ENCODE measurements around the gene NDUFS5. TPM values are rescaled to one million over a fixed set of nuclear protein-coding genes. Genes with fewer than 3 reads are reported as not detected.
"Not testable (repeated sequence)": the region's sequence is repeated elsewhere in the genome, so short reads cannot be mapped to it uniquely, and the experiment has no call there.

Gene NDUFS5
- total and polyA plus RNA-seq, 5 donors from 2014 or later, result 101 to 867 (median 625) TPM

DNA sequence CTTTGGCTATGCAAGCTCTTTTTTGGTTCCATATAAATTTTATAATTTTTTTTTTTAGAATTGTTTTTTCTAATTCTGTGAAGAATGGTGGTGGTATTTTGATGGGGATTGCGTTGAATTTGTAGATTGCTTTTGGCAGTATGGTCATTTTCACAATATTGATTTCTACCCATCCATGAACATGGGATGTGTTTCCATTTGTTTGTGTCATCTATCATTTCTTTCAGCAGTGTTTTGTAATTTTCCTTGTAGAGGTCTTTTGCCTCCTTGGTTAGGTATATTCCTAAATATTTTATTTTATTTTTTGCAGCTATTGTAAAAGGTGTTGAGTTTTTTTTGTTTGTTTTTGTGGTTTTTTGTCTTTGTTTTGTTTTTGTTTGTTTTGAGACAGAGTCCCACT is 5.7 kb upstream of the NDUFS5 start:
- H3K4me1 ChIP-seq (ENCODE audit: control insufficient read depth, insufficient read depth, low read length, poor library complexity, severe bottlenecking); H3K4me3 Mint-ChIP-seq; H3K27ac Mint-ChIP-seq; H3K9me3 ChIP-seq (ENCODE audit: control insufficient read depth in 2 of 2, low read length in 2 of 2); H3K27me3 ChIP-seq (ENCODE audit: control insufficient read depth, insufficient read depth, low read length); H3K27ac ChIP-seq (ENCODE audit: insufficient read depth, low read length, poor library complexity, severe bottlenecking); ATAC-seq (ENCODE audit: low read depth in 2 of 2); H3K4me1 Mint-ChIP-seq; H3K27me3 Mint-ChIP-seq; H3K9me3 Mint-ChIP-seq; DNase-seq; H3K36me3 Mint-ChIP-seq; H3K4me3 ChIP-seq (ENCODE audit: low read depth, low read length); H3K36me3 ChIP-seq (ENCODE audit: control insufficient read depth, insufficient read depth, low read length): not testable (repeated sequence)

DNA sequence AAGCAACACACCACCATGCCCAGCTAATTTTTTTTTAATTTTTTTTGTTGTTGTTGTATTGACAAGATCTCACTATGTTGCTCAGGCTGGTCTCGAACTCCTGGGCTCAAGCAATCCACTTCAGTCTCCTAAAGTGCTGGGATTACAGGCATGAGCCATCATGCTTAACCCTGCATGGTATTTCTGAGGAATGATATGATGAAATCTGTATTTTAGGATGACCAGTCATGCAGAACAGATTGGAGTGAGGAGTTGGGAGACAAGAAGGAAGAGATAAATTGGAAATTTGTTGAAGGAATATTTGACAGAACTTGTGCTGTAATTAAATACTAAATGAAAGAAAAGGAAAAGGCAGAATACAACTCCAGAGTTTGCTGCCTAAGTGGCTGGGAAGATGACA is 4.7 kb upstream of the NDUFS5 start:
- peaks cover 6 to 15% (median 9%) of the 10 kb centered on the region in 4 donors for H3K4me1 Mint-ChIP-seq
- ATAC-seq (ENCODE audit: low read depth in 2 of 2) (no peak), DNase-seq (no peak)
- peaks cover 6% of the 10 kb centered on the region for H3K27me3 Mint-ChIP-seq
- H3K27ac Mint-ChIP-seq, result no peak overlapping the region
- no peak overlapping the region for H3K4me3 Mint-ChIP-seq
- H3K36me3 ChIP-seq (ENCODE audit: control insufficient read depth, insufficient read depth, low read length), result no peaks in the 10 kb centered on the region
- no peaks in the 10 kb centered on the region for H3K36me3 Mint-ChIP-seq
- H3K27ac ChIP-seq (ENCODE audit: insufficient read depth, low read length, poor library complexity, severe bottlenecking), result no peak overlapping the region
- H3K4me3 ChIP-seq (ENCODE audit: low read depth, low read length), result no peak overlapping the region
- H3K4me1 ChIP-seq (ENCODE audit: control insufficient read depth, insufficient read depth, low read length, poor library complexity, severe bottlenecking), result peaks cover 6% of the 10 kb centered on the region
- H3K27me3 ChIP-seq (ENCODE audit: control insufficient read depth, insufficient read depth, low read length), result no peaks in the 10 kb centered on the region
- H3K9me3 Mint-ChIP-seq, result peaks cover 0 to 1% (median 0%) of the 10 kb centered on the region in 7 donors
- H3K9me3 ChIP-seq (ENCODE audit: control insufficient read depth in 2 of 2, low read length in 2 of 2), result no peaks in the 10 kb centered on the region

DNA sequence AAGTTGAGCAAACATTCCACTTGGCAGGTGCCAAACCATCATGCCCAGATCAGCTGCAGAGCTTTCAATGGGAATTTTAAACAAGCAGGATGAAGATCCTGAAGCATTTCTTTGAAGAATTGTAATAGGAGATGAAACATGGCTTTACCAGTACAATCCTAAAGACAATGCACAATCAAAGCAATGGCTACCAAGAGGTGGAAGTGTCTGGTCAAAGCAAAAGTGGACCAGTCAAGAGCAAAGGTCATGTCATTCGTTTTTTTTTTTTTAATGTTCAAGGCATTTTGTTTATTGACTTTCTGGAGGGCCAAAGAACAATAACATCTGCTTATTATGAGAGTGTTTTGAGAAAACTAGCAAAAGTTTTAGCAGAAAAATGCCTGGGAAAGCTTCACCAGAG is 3.0 kb upstream of the NDUFS5 start:
- no peak overlapping the region for H3K4me3 ChIP-seq (ENCODE audit: low read depth, low read length)
- peaks cover 17% of the 10 kb centered on the region for H3K4me1 ChIP-seq (ENCODE audit: control insufficient read depth, insufficient read depth, low read length, poor library complexity, severe bottlenecking)
- peaks cover 10% of the 10 kb centered on the region for H3K27me3 Mint-ChIP-seq
- H3K27me3 ChIP-seq (ENCODE audit: control insufficient read depth, insufficient read depth, low read length), result no peaks in the 10 kb centered on the region
- DNase-seq (no peak), ATAC-seq (ENCODE audit: low read depth in 2 of 2) (no peak)
- H3K9me3 Mint-ChIP-seq, result peaks cover 0 to 4% (median 0%) of the 10 kb centered on the region in 7 donors
- H3K4me3 Mint-ChIP-seq, result no peak overlapping the region
- no peaks in the 10 kb centered on the region for H3K36me3 ChIP-seq (ENCODE audit: control insufficient read depth, insufficient read depth, low read length)
- H3K36me3 Mint-ChIP-seq, result no peaks in the 10 kb centered on the region
- peak overlapping the region in 1 of 3 donors; percentile 48 for H3K27ac Mint-ChIP-seq
- H3K27ac ChIP-seq (ENCODE audit: insufficient read depth, low read length, poor library complexity, severe bottlenecking), result no peak overlapping the region
- no peaks in the 10 kb centered on the region for H3K9me3 ChIP-seq (ENCODE audit: control insufficient read depth in 2 of 2, low read length in 2 of 2)
- H3K4me1 Mint-ChIP-seq, result peaks cover 7 to 26% (median 15%) of the 10 kb centered on the region in 4 donors

- peak overlapping the region; percentile 99 for H3K4me3 ChIP-seq (ENCODE audit: low read depth, low read length)
- ATAC-seq (ENCODE audit: low read depth in 2 of 2) (no peak), DNase-seq (peak in 1 of 3 donors; percentile 47)
- peaks cover 0 to 4% (median 0%) of the 10 kb centered on the region in 7 donors for H3K9me3 Mint-ChIP-seq
- H3K9me3 ChIP-seq (ENCODE audit: control insufficient read depth in 2 of 2, low read length in 2 of 2), result no peaks in the 10 kb centered on the region
- H3K27ac ChIP-seq (ENCODE audit: insufficient read depth, low read length, poor library complexity, severe bottlenecking), result peak overlapping the region; percentile 88
- peaks cover 10% of the 10 kb centered on the region for H3K27me3 Mint-ChIP-seq
- peaks cover 26% of the 10 kb centered on the region for H3K36me3 ChIP-seq (ENCODE audit: control insufficient read depth, insufficient read depth, low read length)
- H3K27me3 ChIP-seq (ENCODE audit: control insufficient read depth, insufficient read depth, low read length), result no peaks in the 10 kb centered on the region
- H3K36me3 Mint-ChIP-seq, result peaks cover 11% of the 10 kb centered on the region
- H3K4me1 Mint-ChIP-seq, result peaks cover 17 to 49% (median 32%) of the 10 kb centered on the region in 4 donors
- peak overlapping the region; percentile 94 to 100 (median 99) for H3K4me3 Mint-ChIP-seq
- peaks cover 17% of the 10 kb centered on the region for H3K4me1 ChIP-seq (ENCODE audit: control insufficient read depth, insufficient read depth, low read length, poor library complexity, severe bottlenecking)
- peak overlapping the region; percentile 98 to 99 (median 98) for H3K27ac Mint-ChIP-seq
Measured at GRCh38 chr1:39026866-39027507, 837 bp downstream of the NDUFS5 start.

DNA sequence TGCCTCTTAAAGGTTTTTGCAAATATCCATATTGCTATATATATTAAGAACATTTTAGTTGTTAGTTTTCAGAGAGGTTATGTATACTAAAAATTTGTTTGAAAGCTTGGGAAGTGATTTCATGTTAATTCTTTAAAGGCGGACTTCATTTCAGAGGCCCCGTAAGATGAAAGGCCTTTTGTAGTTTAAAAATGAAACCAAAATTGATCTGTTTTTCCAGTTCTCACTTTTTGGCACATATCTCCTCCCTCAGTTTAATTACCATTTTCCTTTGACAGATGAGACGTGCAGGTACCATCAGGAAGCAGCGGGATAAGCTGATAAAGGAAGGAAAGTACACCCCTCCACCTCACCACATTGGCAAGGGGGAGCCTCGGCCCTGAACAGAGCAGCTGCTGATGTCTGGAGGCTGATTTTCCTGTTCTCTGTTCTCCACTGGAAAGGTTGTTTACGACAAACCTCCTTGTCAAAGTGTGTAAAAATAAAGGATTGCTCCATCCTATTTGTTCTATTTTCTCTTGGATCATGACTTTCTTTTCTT is 8.0 kb downstream of the NDUFS5 start:
- Mint-ChIP-seq H3K4me3 (peak overlapping the region; percentile 85 to 89 (median 88)), H3K4me1 (peaks cover 23 to 47% (median 39%) of the 10 kb centered on the region in 4 donors), H3K27me3 (no peaks in the 10 kb centered on the region), H3K27ac (peak overlapping the region; percentile 97 to 99 (median 99)), H3K9me3 (no peaks in the 10 kb centered on the region), H3K36me3 (peaks cover 21% of the 10 kb centered on the region)
- Histone ChIP-seq H3K9me3 (ENCODE audit: control insufficient read depth in 2 of 2, low read length in 2 of 2) (no peaks in the 10 kb centered on the region), H3K36me3 (ENCODE audit: control insufficient read depth, insufficient read depth, low read length) (peaks cover 27% of the 10 kb centered on the region), H3K4me1 (ENCODE audit: control insufficient read depth, insufficient read depth, low read length, poor library complexity, severe bottlenecking) (peaks cover 11% of the 10 kb centered on the region), H3K4me3 (ENCODE audit: low read depth, low read length) (peak overlapping the region; percentile 76), H3K27me3 (ENCODE audit: control insufficient read depth, insufficient read depth, low read length) (no peaks in the 10 kb centered on the region), H3K27ac (ENCODE audit: insufficient read depth, low read length, poor library complexity, severe bottlenecking) (peak overlapping the region; percentile 73)
- DNase-seq (peak in 2 of 3 donors; percentile 50 to 59), ATAC-seq (ENCODE audit: low read depth in 2 of 2) (no peak)

DNA sequence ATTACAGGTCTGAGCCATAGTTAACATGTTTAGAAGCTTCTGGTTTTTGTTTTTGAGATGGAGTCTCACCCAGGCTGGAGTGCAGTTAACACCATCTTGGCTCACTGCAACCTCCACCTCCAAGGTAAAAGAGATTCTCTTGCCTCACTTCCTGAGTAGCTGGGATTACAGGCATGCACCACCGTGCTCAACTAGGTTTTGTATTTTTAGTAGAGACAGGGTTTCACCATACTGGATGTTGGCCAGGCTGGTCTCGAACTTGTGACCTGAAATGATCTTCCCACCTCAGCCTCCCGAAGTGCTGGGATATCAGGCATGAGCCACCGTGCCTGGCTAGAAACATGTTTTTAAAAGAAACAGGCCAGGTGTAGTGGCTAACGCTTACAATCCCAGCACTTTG is 10.5 kb downstream of the NDUFS5 start:
- ATAC-seq (ENCODE audit: low read depth in 2 of 2), result no peak
- H3K27me3 Mint-ChIP-seq, result no peaks in the 10 kb centered on the region
- Histone ChIP-seq H3K9me3 (ENCODE audit: control insufficient read depth in 2 of 2, low read length in 2 of 2) (no peaks in the 10 kb centered on the region), H3K4me3 (ENCODE audit: low read depth, low read length) (no peak overlapping the region), H3K4me1 (ENCODE audit: control insufficient read depth, insufficient read depth, low read length, poor library complexity, severe bottlenecking) (peaks cover 11% of the 10 kb centered on the region), H3K36me3 (ENCODE audit: control insufficient read depth, insufficient read depth, low read length) (peaks cover 16% of the 10 kb centered on the region), H3K27me3 (ENCODE audit: control insufficient read depth, insufficient read depth, low read length) (no peaks in the 10 kb centered on the region), H3K27ac (ENCODE audit: insufficient read depth, low read length, poor library complexity, severe bottlenecking) (no peak overlapping the region)
- peaks cover 19% of the 10 kb centered on the region for H3K36me3 Mint-ChIP-seq
- peaks cover 22 to 42% (median 37%) of the 10 kb centered on the region in 4 donors for H3K4me1 Mint-ChIP-seq
- H3K4me3 Mint-ChIP-seq, result peak overlapping the region in 1 of 4 donors; percentile 2
- DNase-seq, result no peak
- H3K9me3 Mint-ChIP-seq, result no peaks in the 10 kb centered on the region
- peak overlapping the region in 1 of 3 donors; percentile 76 for H3K27ac Mint-ChIP-seq

DNA sequence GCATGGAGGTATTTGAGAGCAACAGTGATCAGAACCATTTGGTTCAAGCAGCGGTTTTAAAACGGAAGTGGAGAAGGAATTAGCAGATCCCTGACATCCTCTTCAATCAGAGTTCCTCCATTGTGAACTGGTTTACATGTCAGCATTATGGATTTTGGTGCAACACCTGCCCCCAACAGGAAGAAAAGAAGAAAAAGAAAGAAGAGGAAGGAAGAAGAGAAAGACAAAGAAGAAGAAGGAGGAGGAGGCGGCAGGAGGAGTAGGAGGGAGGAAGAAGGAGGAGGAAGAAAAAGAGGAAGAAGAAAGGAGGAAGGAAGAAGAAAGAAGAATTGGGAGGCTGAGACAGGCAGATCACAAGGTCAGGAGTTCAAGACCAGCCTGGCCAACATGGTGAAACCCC is 17.4 kb downstream of the NDUFS5 start:
- no peak for ATAC-seq (ENCODE audit: low read depth in 2 of 2)
- H3K4me3 ChIP-seq (ENCODE audit: low read depth, low read length), result no peak overlapping the region
- H3K9me3 ChIP-seq (ENCODE audit: control insufficient read depth in 2 of 2, low read length in 2 of 2), result no peaks in the 10 kb centered on the region
- Mint-ChIP-seq H3K27me3 (no peaks in the 10 kb centered on the region), H3K9me3 (no peaks in the 10 kb centered on the region), H3K4me3 (no peak overlapping the region), H3K36me3 (peaks cover 19% of the 10 kb centered on the region), H3K4me1 (peaks cover 3 to 14% (median 7%) of the 10 kb centered on the region in 4 donors), H3K27ac (peak overlapping the region in 2 of 3 donors; percentile 20 to 29)
- peaks cover 15% of the 10 kb centered on the region for H3K36me3 ChIP-seq (ENCODE audit: control insufficient read depth, insufficient read depth, low read length)
- no peak for DNase-seq
- H3K27ac ChIP-seq (ENCODE audit: insufficient read depth, low read length, poor library complexity, severe bottlenecking), result no peak overlapping the region
- H3K4me1 ChIP-seq (ENCODE audit: control insufficient read depth, insufficient read depth, low read length, poor library complexity, severe bottlenecking), result no peaks in the 10 kb centered on the region
- no peaks in the 10 kb centered on the region for H3K27me3 ChIP-seq (ENCODE audit: control insufficient read depth, insufficient read depth, low read length)

DNA sequence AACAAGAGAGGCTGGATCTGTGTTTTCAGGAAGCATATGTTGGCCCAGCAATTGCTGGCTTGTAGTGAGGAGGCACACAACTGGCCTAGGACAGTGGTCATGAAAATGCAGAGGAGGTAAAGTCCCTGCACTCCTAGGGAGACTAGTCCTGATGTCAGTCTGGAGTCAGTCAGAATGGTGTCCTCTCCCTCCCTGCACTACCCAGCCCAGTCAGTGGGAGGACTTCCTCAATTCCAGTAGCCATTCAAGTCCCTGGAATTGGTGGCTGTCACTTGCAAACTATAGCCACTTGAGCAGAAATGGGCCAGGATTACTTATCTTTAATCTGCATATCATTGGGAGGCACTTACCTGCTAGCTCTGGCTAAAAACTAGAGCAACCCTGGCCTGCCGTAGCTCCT is 18.6 kb downstream of the NDUFS5 start:
- Mint-ChIP-seq H3K9me3 (no peaks in the 10 kb centered on the region), H3K36me3 (peaks cover 20% of the 10 kb centered on the region), H3K4me3 (no peak overlapping the region), H3K4me1 (peaks cover under 1 to 8% (median 2%) of the 10 kb centered on the region in 4 donors), H3K27ac (peak overlapping the region in 1 of 3 donors; percentile 74), H3K27me3 (no peaks in the 10 kb centered on the region)
- Histone ChIP-seq H3K27ac (ENCODE audit: insufficient read depth, low read length, poor library complexity, severe bottlenecking) (no peak overlapping the region), H3K4me1 (ENCODE audit: control insufficient read depth, insufficient read depth, low read length, poor library complexity, severe bottlenecking) (no peaks in the 10 kb centered on the region), H3K27me3 (ENCODE audit: control insufficient read depth, insufficient read depth, low read length) (no peaks in the 10 kb centered on the region), H3K9me3 (ENCODE audit: control insufficient read depth in 2 of 2, low read length in 2 of 2) (no peaks in the 10 kb centered on the region), H3K36me3 (ENCODE audit: control insufficient read depth, insufficient read depth, low read length) (peaks cover 15% of the 10 kb centered on the region), H3K4me3 (ENCODE audit: low read depth, low read length) (no peak overlapping the region)
- DNase-seq (no peak), ATAC-seq (ENCODE audit: low read depth in 2 of 2) (no peak)
